IMR-90 (cell line): ENCODE data around the gene TAB2. TPM values are rescaled to one million over a fixed set of nuclear protein-coding genes. Genes with fewer than 3 reads are reported as not detected.

Experiments used
- ATAC-seq: fragments of 200-7000 bp; cut with Tn5 transposase; 2 replicates; pipeline ENCODE4 v1.9.1; 2020; ENCODE audit warnings: low read depth, mild to moderate bottlenecking, moderate library complexity
- BruUV-seq: library from RNA; stranded (reverse); fragments of 400-500 nt; replicated peaks from 2 replicates; lab custom pipeline; 2021; lab: Mats Ljungman, UMichigan
- CTCF ChIA-PET: fragments of 300-600 bp; formaldehyde crosslinking; extraction: SDS; loops from one replicate; lab custom pipeline; 2021; ENCODE audit warnings: antibody characterized with exemption; lab: Yijun Ruan, JAX
- POLR2A ChIA-PET: fragments of 300-600 bp; sonication (Branson Sonifier 250); formaldehyde crosslinking; loops from one replicate; lab custom pipeline; 2022; ENCODE audit warnings: antibody characterized with exemption; ENCODE audit not compliant: unreplicated experiment; lab: Charles Lee
- DNase-seq: peaks from one replicate; pipeline ENCODE4 v3.0.0; 2013
- H2AFZ ChIP-seq: replicated peaks from 2 replicates; pipeline ENCODE3; 2013; ENCODE audit warnings: low read length, mild to moderate bottlenecking; ENCODE audit not compliant: poor library complexity
- H2AK5ac ChIP-seq: 2 replicates; pipeline ENCODE4 v1.6.1; 2013; ENCODE audit warnings: low read depth, low read length, inconsistent platforms
- H2AK9ac ChIP-seq: replicated peaks from 2 replicates; pipeline ENCODE3; 2013; ENCODE audit warnings: mild to moderate bottlenecking, low read depth, low read length, moderate library complexity; ENCODE audit not compliant: poor library complexity
- H2BK120ac ChIP-seq: 2 replicates; pipeline ENCODE4 v1.6.1; 2013; ENCODE audit warnings: low read depth, low read length, inconsistent platforms
- H2BK15ac ChIP-seq: 3 replicates; pipeline ENCODE4 v1.6.1; 2013; ENCODE audit warnings: low read depth, low read length, inconsistent platforms
- H2BK20ac ChIP-seq: 2 replicates; pipeline ENCODE4 v1.6.1; 2013; ENCODE audit warnings: low read depth, mild to moderate bottlenecking, inconsistent platforms, low read length, moderate library complexity
- H2BK5ac ChIP-seq: 2 replicates; pipeline ENCODE4 v1.6.1; 2013; ENCODE audit warnings: mild to moderate bottlenecking, low read depth, low read length, inconsistent platforms; ENCODE audit not compliant: poor library complexity, severe bottlenecking
- H3K14ac ChIP-seq: replicated peaks from 2 replicates; pipeline ENCODE4 v1.6.1; 2013; ENCODE audit warnings: low read depth, low read length, inconsistent platforms
- H3K18ac ChIP-seq: 2 replicates; pipeline ENCODE4 v1.6.1; 2013; ENCODE audit warnings: low read depth, low read length, control low read depth
- H3K23ac ChIP-seq: 2 replicates; pipeline ENCODE4 v1.6.1; 2013; ENCODE audit warnings: low read depth, low read length, inconsistent platforms
- H3K27ac ChIP-seq: 2 replicates; pipeline ENCODE4 v1.5.1; 2013; ENCODE audit warnings: mild to moderate bottlenecking, control low read depth, low read length; ENCODE audit not compliant: insufficient read depth
- H3K27me3 ChIP-seq: 2 replicates; pipeline ENCODE4 v1.6.1; 2013; ENCODE audit warnings: low read length; ENCODE audit not compliant: control insufficient read depth, insufficient read depth
- H3K36me3 ChIP-seq: 2 replicates; pipeline ENCODE4 v1.6.1; 2013; ENCODE audit warnings: low read length, mixed read lengths; ENCODE audit not compliant: control insufficient read depth, insufficient read depth
- H3K4ac ChIP-seq: 2 replicates; pipeline ENCODE4 v1.6.1; 2013; ENCODE audit warnings: low read depth, low read length, inconsistent platforms
- H3K4me1 ChIP-seq: 2 replicates; pipeline ENCODE4 v1.6.1; 2013; ENCODE audit warnings: low read length, mixed read lengths; ENCODE audit not compliant: control insufficient read depth, insufficient read depth
- H3K4me2 ChIP-seq: 2 replicates; pipeline ENCODE4 v1.6.1; 2013; ENCODE audit warnings: low read depth, mild to moderate bottlenecking, control low read depth, low read length, moderate library complexity
- H3K4me3 ChIP-seq: 2 replicates; pipeline ENCODE4 v1.5.1; 2013; ENCODE audit warnings: low read depth, mild to moderate bottlenecking, control low read depth, low read length, moderate library complexity; ENCODE audit not compliant: insufficient read depth
- H3K56ac ChIP-seq: 2 replicates; pipeline ENCODE4 v1.6.1; 2013; ENCODE audit warnings: low read length, inconsistent platforms; ENCODE audit not compliant: insufficient read depth; ENCODE audit errors: extremely low read depth
- H3K79me1 ChIP-seq, 2 experiments: 2 replicates each; pipeline ENCODE4 v1.6.1; 2013; ENCODE audit warnings: low read length in 2 of 2, inconsistent platforms in 1 of 2, low read depth in 1 of 2
- H3K9ac ChIP-seq: 2 replicates; pipeline ENCODE4 v1.6.1; 2013; ENCODE audit warnings: low read depth, low read length, control low read depth
- H3K9me1 ChIP-seq: 2 replicates; pipeline ENCODE4 v1.6.1; 2013; ENCODE audit warnings: low read length, inconsistent platforms; ENCODE audit not compliant: insufficient read depth
- H3K9me3 ChIP-seq: 2 replicates; pipeline ENCODE4 v1.6.1; 2013; ENCODE audit warnings: low read length; ENCODE audit not compliant: control insufficient read depth, insufficient read depth
- H4K20me1 ChIP-seq: 2 replicates; pipeline ENCODE4 v1.6.1; 2013; ENCODE audit warnings: low read length, inconsistent platforms; ENCODE audit not compliant: insufficient read depth
- H4K5ac ChIP-seq: 2 replicates; pipeline ENCODE4 v1.6.1; 2013; ENCODE audit warnings: mild to moderate bottlenecking, low read depth, low read length, control low read depth
- H4K8ac ChIP-seq, 2 experiments: 2 replicates each; pipeline ENCODE4 v1.6.1; 2013; ENCODE audit warnings: low read depth in 2 of 2, low read length in 2 of 2, control low read depth in 1 of 2, inconsistent platforms in 1 of 2
- H4K91ac ChIP-seq: 2 replicates; pipeline ENCODE4 v1.6.1; 2013; ENCODE audit warnings: low read depth, low read length, inconsistent platforms; ENCODE audit not compliant: insufficient read depth
- BHLHE40 ChIP-seq: fragments of 150-350 bp; IDR thresholded peaks from 2 replicates; pipeline ENCODE4 v1.6.1; 2016; ENCODE audit warnings: mild to moderate bottlenecking, low read depth, low read length
- CHD1 ChIP-seq: IDR thresholded peaks from 2 replicates; pipeline ENCODE4 v1.6.1; 2012; ENCODE audit warnings: low read depth, low read length, improper control_type of control experiment
- CTCF ChIP-seq: conservative IDR thresholded peaks from 2 replicates; pipeline ENCODE4 v1.5.1; 2012; ENCODE audit warnings: mild to moderate bottlenecking, low read depth, low read length, improper control_type of control experiment
- ELK1 ChIP-seq: fragments of 150-350 bp; IDR thresholded peaks from 2 replicates; pipeline ENCODE4 v1.6.1; 2016; ENCODE audit warnings: low read depth, mild to moderate bottlenecking, low read length, moderate library complexity, borderline replicate concordance
- FOS ChIP-seq: fragments of 150-350 bp; IDR thresholded peaks from 2 replicates; pipeline ENCODE4 v1.6.1; 2016; ENCODE audit warnings: low read depth, low read length
- MAFK ChIP-seq: IDR thresholded peaks from 2 replicates; pipeline ENCODE4 v1.6.1; 2012; ENCODE audit warnings: low read depth, low read length, improper control_type of control experiment
- MXI1 ChIP-seq: IDR thresholded peaks from 2 replicates; pipeline ENCODE4 v1.6.1; 2012; ENCODE audit warnings: low read depth, mild to moderate bottlenecking, low read length, moderate library complexity, borderline replicate concordance
- NFE2L2 ChIP-seq: fragments of 150-350 bp; IDR thresholded peaks from 2 replicates; pipeline ENCODE4 v1.6.1; 2016; ENCODE audit warnings: low read depth, mild to moderate bottlenecking, low read length
- POLR2A ChIP-seq: IDR thresholded peaks from 2 replicates; pipeline ENCODE4 v1.6.1; 2012; ENCODE audit warnings: mild to moderate bottlenecking, low read depth, low read length
- RAD21 ChIP-seq: IDR thresholded peaks from 2 replicates; pipeline ENCODE4 v1.6.1; 2012; ENCODE audit warnings: low read length, improper control_type of control experiment
- RCOR1 ChIP-seq: IDR thresholded peaks from 2 replicates; pipeline ENCODE4 v1.6.1; 2012; ENCODE audit warnings: mild to moderate bottlenecking, low read length, improper control_type of control experiment; ENCODE audit not compliant: insufficient replicate concordance
- SMC3 ChIP-seq: fragments of 150-350 bp; IDR thresholded peaks from 2 replicates; pipeline ENCODE4 v1.6.1; 2016; ENCODE audit warnings: low read depth, mild to moderate bottlenecking, antibody characterized with exemption, low read length, moderate library complexity
- USF2 ChIP-seq: fragments of 150-350 bp; IDR thresholded peaks from 2 replicates; pipeline ENCODE4 v1.6.1; 2017; ENCODE audit warnings: mild to moderate bottlenecking, antibody characterized with exemption, low read length, low read depth
- WGBS, 2 experiments: methylation state at CpG; one replicate each; pipeline versions ENCODE4 v1.1.5 to v1.1.7; 2013; ENCODE audit warnings: missing lambda C conversion rate in 2 of 2; ENCODE audit not compliant: insufficient read length in 1 of 2; ENCODE audit errors: extremely low coverage in 2 of 2; 5-methylcytosine and 5-hydroxymethylcytosine counted together
- dilution Hi-C: fragments of 300-500 bp; cut with HindIII; formaldehyde crosslinking; loops from one replicate; pipeline ENCODE4 v1.14.3; 2018; ENCODE audit warnings: low sequenced_read_pairs; ENCODE audit not compliant: unreplicated experiment
- in situ Hi-C: fragments of 300-500 bp; cut with MboI; formaldehyde crosslinking; loops from 3 replicates; pipeline ENCODE4 v1.14.3; 2019; ENCODE audit warnings: low sequenced_read_pairs, inconsistent platforms, mixed read lengths
- intact Hi-C: fragments of 100-400 bp; cut with micrococcal nuclease; formaldehyde crosslinking; loops from 2 replicates; pipeline ENCODE4 v1.10.0; 2022
- polyA plus RNA-seq, 3 experiments: library from polyadenylated mRNA; depleted of rRNA; stranded (reverse); fragments of >200 nt; gene quantifications; 2 replicates each; pipeline ENCODE4 v1.2.3, GENCODE V29; 2012; ENCODE audit warnings: low replicate concordance in 1 of 3
- total RNA-seq: library from RNA; depleted of rRNA; stranded (reverse); fragments of >200 nt; gene quantifications from 2 replicates; pipeline ENCODE4 v1.2.3, GENCODE V29; 2012

The TAB2 gene
- total and polyA plus RNA-seq, 2 of the 4 experiments (the other 2 are of a cell fraction): 20.8 to 25.3 TPM

- H4K20me1 ChIP-seq: no peaks in the 10 kb centered on the region
- ChIA-PET CTCF (no interaction called here), POLR2A (no interaction called here)
- H4K91ac ChIP-seq: no peak overlapping the region
- DNase-seq (no peak), ATAC-seq (no peak)
- dilution Hi-C loops: no loop called here
- H3K4me2 ChIP-seq: no peak overlapping the region
- no peak overlapping the region for H3K4ac ChIP-seq
- in situ Hi-C loops: no loop called here
- H2BK5ac ChIP-seq: no peak overlapping the region
- no CpG with 5 or more reads among the region's 3 CpGs for WGBS, 2 experiments
- no peak overlapping the region for H3K18ac ChIP-seq
- no peak overlapping the region for H3K4me3 ChIP-seq
- no peak overlapping the region for H3K23ac ChIP-seq
- peaks cover 13% of the 10 kb centered on the region for H3K27me3 ChIP-seq
- no peak overlapping the region for H2BK120ac ChIP-seq
- H3K79me1 ChIP-seq: no peaks in the 10 kb centered on the region
- H2BK20ac ChIP-seq: no peak overlapping the region
- H2AK9ac ChIP-seq: no peak overlapping the region
- no peaks in the 10 kb centered on the region for H3K36me3 ChIP-seq
- no peak for TF ChIP-seq MXI1
- TF ChIP-seq CHD1: no peak
- TF ChIP-seq FOS: no peak
- TF ChIP-seq MAFK: no peak
- TF ChIP-seq RCOR1: no peak
- TF ChIP-seq USF2: no peak
- TF ChIP-seq NFE2L2: no peak
- TF ChIP-seq ELK1: no peak
- TF ChIP-seq BHLHE40: no peak
- no peak for TF ChIP-seq CTCF
- no peak for TF ChIP-seq POLR2A
- TF ChIP-seq RAD21: no peak
- no peak for TF ChIP-seq SMC3
- H2BK15ac ChIP-seq: no peak overlapping the region
- H3K9me1 ChIP-seq: no peaks in the 10 kb centered on the region
- no peak overlapping the region for H4K5ac ChIP-seq
- H3K14ac ChIP-seq: no peak overlapping the region
- BruUV-seq: no TSS peak
- no peaks in the 10 kb centered on the region for H3K4me1 ChIP-seq
- intact Hi-C loops: no loop called here
- no peak overlapping the region for H3K56ac ChIP-seq
- H3K27ac ChIP-seq: no peak overlapping the region
- H2AFZ ChIP-seq: no peak overlapping the region
- no peak overlapping the region for H4K8ac ChIP-seq
- H3K9ac ChIP-seq: no peak overlapping the region
- H2AK5ac ChIP-seq: no peak overlapping the region
- peaks cover 4% of the 10 kb centered on the region for H3K9me3 ChIP-seq
These were observed 41.9 kb upstream of the TAB2 start for GRCh38 chr6:149275621-149276020.
